GM19043 (cell line): ENCODE data around the gene DENND4A.

Experiments
- ATAC-seq: cut with Tn5 transposase; IDR thresholded peaks from one replicate; pipeline ENCODE4 v1.9.1; 2021; ENCODE audit warnings: low read depth; ENCODE audit not compliant: unreplicated experiment

Gene DENND4A

GRCh38 chr15:65610871-65611718, 181.0 kb downstream of the DENND4A start, which contains the start of gene INTS14:
INTS14 (minus strand) TSS chr15:65611131; CDS start chr15:65607380, 3,751 bp downstream.
- peak; percentile 90 for ATAC-seq
